Measurements from ENCODE around the gene NDUFV2. TPM values are rescaled to one million over a fixed set of nuclear protein-coding genes. Genes with fewer than 3 reads are reported as not detected.

NDUFV2 gene
- total RNA-seq, 1 donor from 2014 or later = 124 TPM

- Mint-ChIP-seq H3K27ac (no peak overlapping the region), H3K9me3 (ENCODE audit: low read depth) (peaks cover 12% of the 10 kb centered on the region), H3K36me3 (ENCODE audit: insufficient read depth) (peaks cover 16% of the 10 kb centered on the region), H3K27me3 (no peaks in the 10 kb centered on the region), H3K4me1 (ENCODE audit: low read depth) (no peaks in the 10 kb centered on the region), H3K4me3 (ENCODE audit: low read depth) (no peak overlapping the region)
- no peak for TF ChIP-seq CTCF (IDR thresholded peaks at IDR 0.05; ENCODE audit: unreplicated experiment)
- DNase-seq (ENCODE audit: low spot score, unreplicated experiment) = no peak
These were observed 71.8 kb downstream of the NDUFV2 start for GRCh38 chr18:9174302-9174701.

GRCh38 chr18:9175115-9175514 is 72.6 kb downstream of the NDUFV2 start:
- Mint-ChIP-seq H3K4me3 (ENCODE audit: low read depth) (no peak overlapping the region), H3K9me3 (ENCODE audit: low read depth) (peaks cover 8% of the 10 kb centered on the region), H3K36me3 (ENCODE audit: insufficient read depth) (peaks cover 14% of the 10 kb centered on the region), H3K27ac (no peak overlapping the region), H3K27me3 (no peaks in the 10 kb centered on the region), H3K4me1 (ENCODE audit: low read depth) (no peaks in the 10 kb centered on the region)
- TF ChIP-seq CTCF (IDR thresholded peaks at IDR 0.05; ENCODE audit: unreplicated experiment) = no peak
- no peak for DNase-seq (ENCODE audit: low spot score, unreplicated experiment)

GRCh38 chr18:9177031-9177430 is 74.5 kb downstream of the NDUFV2 start:
- no peak for DNase-seq (ENCODE audit: low spot score, unreplicated experiment)
- H3K4me3 Mint-ChIP-seq (ENCODE audit: low read depth) = no peak overlapping the region
- H3K4me1 Mint-ChIP-seq (ENCODE audit: low read depth) = no peaks in the 10 kb centered on the region
- no peak for TF ChIP-seq CTCF (IDR thresholded peaks at IDR 0.05; ENCODE audit: unreplicated experiment)
- H3K27ac Mint-ChIP-seq = no peak overlapping the region
- no peaks in the 10 kb centered on the region for H3K9me3 Mint-ChIP-seq (ENCODE audit: low read depth)
- peaks cover 7% of the 10 kb centered on the region for H3K36me3 Mint-ChIP-seq (ENCODE audit: insufficient read depth)
- H3K27me3 Mint-ChIP-seq = no peaks in the 10 kb centered on the region

- Mint-ChIP-seq H3K9me3 (ENCODE audit: low read depth) (no peaks in the 10 kb centered on the region), H3K27me3 (no peaks in the 10 kb centered on the region), H3K27ac (no peak overlapping the region), H3K36me3 (ENCODE audit: insufficient read depth) (peaks cover 4% of the 10 kb centered on the region), H3K4me3 (ENCODE audit: low read depth) (no peak overlapping the region), H3K4me1 (ENCODE audit: low read depth) (no peaks in the 10 kb centered on the region)
- DNase-seq (ENCODE audit: low spot score, unreplicated experiment) = no peak
- TF ChIP-seq CTCF (IDR thresholded peaks at IDR 0.05; ENCODE audit: unreplicated experiment) = no peak
These were observed 75.0 kb downstream of the NDUFV2 start for GRCh38 chr18:9177466-9177865.

GRCh38 chr18:9178557-9178956 is 76.1 kb downstream of the NDUFV2 start:
- Mint-ChIP-seq H3K9me3 (ENCODE audit: low read depth) (no peaks in the 10 kb centered on the region), H3K27me3 (no peaks in the 10 kb centered on the region), H3K27ac (no peak overlapping the region)

More at GRCh38 chr18:9178557-9178956, 76.1 kb downstream of the NDUFV2 start:
- no peak for DNase-seq (ENCODE audit: low spot score, unreplicated experiment)
- no peak for TF ChIP-seq CTCF (IDR thresholded peaks at IDR 0.05; ENCODE audit: unreplicated experiment)
- Mint-ChIP-seq H3K4me1 (ENCODE audit: low read depth) (no peaks in the 10 kb centered on the region), H3K4me3 (ENCODE audit: low read depth) (no peak overlapping the region), H3K36me3 (ENCODE audit: insufficient read depth) (peaks cover 13% of the 10 kb centered on the region)
